GM18499 (cell line): ENCODE results near the gene TMEM115.

Experiments used
- ATAC-seq: cut with Tn5 transposase; IDR thresholded peaks from one replicate; pipeline ENCODE4 v1.9.1; 2021; ENCODE audit warnings: moderate number of reproducible peaks; ENCODE audit not compliant: insufficient read depth, unreplicated experiment

Gene TMEM115

GRCh38 chr3:50354186-50354764, 5.0 kb downstream of the TMEM115 start:
- no peak for ATAC-seq

GRCh38 chr3:50353245-50354004, 5.9 kb downstream of the TMEM115 start:
- ATAC-seq = no peak

- ATAC-seq = no peak
Measured at GRCh38 chr3:50352781-50353180, 6.5 kb downstream of the TMEM115 start.

DNA sequence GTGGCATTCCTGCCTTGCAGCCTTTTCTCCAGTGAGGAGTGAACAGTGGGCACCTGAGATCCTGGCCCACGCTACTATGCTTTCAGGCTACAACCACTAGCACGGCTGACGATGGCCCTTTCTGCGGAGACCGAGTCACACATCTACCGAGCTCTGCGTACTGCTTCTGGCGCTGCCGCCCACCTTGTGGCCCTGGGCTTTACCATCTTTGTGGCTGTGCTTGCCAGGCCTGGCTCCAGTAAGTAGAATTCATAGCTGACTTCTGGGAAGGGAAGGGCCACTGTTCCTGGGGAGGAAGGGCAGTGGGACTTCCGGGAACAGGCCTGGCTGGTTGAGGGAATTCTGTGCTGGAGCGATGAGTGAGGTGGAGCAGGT, 8.0 kb downstream of the TMEM115 start:
- no peak for ATAC-seq

GRCh38 chr3:50350527-50351322, 8.6 kb downstream of the TMEM115 start, which contains the start of the genes CYB561D2 and NPRL2:
CYB561D2 (plus strand) TSS chr3:50350862; CDS start chr3:50351434, 572 bp downstream.
NPRL2 (minus strand) TSS chr3:50350775; CDS start chr3:50350652, 123 bp downstream.
- peak; percentile 44 for ATAC-seq

DNA sequence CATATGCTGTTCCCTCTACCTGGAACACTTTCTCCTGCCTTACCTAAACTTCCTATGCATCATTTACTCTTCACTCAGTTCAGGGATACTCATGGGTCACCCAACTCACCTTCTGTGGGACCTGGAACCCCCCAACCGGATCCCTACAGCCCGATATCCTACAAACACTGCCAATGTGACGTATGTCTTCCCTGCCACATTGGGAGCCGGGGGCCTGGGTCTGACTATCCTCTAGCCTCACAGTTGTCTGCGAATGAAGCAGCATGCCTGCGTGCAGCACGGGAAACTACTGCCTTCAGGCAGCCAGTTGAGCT, 9.2 kb downstream of the TMEM115 start:
- ATAC-seq = no peak

GRCh38 chr3:50347187-50347813, 12.0 kb downstream of the TMEM115 start:
- no peak for ATAC-seq

DNA sequence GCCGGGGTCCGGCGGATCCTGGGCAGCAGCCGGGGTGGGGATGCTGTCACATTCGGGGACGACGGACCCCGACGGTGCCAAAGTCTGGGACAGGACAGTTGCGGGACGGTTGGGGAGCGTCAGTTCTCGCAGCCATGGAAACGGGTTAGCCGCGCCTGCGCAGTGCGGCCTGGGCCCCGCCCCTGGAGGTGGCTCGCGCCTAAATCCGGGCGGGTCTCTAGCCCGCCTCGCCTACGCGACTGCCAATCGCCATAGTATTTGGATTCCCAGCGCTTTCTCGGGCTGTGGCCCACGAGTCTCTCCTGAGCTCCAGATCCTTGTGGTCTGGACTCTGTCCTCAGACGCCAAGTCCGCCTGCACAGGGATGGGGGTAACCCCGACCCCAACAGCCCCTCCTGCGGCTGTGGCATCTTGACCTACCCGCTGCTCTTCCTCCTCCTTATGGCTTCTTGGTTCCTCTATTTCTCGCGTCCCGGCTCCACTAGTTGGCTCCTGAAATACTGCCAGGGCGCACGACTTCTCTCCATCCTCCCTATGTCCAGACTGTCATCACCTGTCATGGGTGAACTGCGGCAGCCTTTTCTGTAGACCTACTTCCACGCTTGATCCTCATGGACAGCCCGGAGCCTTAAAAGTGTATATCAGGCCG, 13.6 kb downstream of the TMEM115 start, which contains the start of gene ZMYND10:
TSS of gene ZMYND10 (minus strand) at position 147 of the 649 bp plus-strand sequence. CDS start 153 bp downstream, outside the sequence.
- ATAC-seq = no peak

DNA sequence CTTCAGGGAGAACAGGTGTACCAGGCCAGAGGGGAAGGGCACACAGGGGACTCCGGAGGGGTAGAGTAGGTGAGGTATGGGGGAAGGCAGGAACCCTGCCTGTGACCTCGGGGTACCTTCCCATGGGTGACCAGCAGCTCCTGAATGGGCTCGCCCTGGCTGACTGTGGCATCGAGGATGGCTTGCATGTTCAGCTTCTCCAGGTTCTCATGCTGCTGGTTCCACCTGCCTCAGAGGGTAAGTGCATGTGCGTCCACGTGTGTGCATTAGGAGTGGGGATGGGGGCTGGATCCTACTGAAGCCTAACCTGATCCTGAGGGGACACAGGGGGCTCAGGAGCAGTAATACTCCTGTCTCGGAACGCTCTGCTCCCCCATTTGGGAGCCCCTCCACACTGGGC, 14.3 kb downstream of the TMEM115 start:
- ATAC-seq = no peak

- no peak for ATAC-seq
Measured at GRCh38 chr3:50342813-50343633, 16.3 kb downstream of the TMEM115 start.

GRCh38 chr3:50341996-50342650, 17.2 kb downstream of the TMEM115 start:
- ATAC-seq = no peak

DNA sequence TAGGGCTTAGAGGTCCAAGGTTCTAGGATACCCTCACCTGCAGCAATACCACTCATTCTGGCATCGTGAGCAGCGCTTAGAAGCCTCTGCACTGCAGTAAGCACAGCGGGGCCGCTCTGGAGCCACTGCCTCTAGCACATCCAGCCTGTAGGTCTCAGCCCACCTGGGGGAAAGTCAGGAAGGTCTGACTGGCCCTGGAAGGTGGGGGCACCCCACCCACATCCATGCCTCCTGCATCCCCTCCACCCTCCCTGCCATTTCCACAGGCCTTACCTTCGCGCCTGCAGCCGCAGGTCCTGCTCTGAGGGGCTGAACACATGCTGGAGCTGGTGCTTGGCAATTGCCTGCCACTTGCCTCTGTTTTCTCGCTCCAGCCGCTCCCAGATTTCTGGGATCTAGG, 17.8 kb downstream of the TMEM115 start:
- no peak for ATAC-seq

- no peak for ATAC-seq
Measured at GRCh38 chr3:50340448-50341329, 18.6 kb downstream of the TMEM115 start, which contains the start of gene RASSF1. RASSF1 (minus strand) TSS chr3:50340836; CDS start chr3:50340805, 31 bp downstream.

DNA sequence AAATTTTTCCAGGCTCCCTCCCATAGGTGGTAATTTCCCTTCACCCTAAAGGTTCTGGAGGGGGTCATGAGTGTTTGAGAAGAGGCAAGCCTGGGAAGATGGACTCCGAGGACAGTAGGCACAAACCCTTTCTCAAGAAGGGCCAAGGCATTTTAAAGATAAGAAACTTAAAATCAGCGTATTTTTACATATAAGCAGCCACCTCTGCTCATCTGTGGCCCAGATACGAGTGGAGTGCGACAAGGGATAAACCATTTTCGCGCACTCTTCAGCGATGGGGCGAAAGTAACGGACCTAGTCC, 19.2 kb downstream of the TMEM115 start:
- no peak for ATAC-seq

DNA sequence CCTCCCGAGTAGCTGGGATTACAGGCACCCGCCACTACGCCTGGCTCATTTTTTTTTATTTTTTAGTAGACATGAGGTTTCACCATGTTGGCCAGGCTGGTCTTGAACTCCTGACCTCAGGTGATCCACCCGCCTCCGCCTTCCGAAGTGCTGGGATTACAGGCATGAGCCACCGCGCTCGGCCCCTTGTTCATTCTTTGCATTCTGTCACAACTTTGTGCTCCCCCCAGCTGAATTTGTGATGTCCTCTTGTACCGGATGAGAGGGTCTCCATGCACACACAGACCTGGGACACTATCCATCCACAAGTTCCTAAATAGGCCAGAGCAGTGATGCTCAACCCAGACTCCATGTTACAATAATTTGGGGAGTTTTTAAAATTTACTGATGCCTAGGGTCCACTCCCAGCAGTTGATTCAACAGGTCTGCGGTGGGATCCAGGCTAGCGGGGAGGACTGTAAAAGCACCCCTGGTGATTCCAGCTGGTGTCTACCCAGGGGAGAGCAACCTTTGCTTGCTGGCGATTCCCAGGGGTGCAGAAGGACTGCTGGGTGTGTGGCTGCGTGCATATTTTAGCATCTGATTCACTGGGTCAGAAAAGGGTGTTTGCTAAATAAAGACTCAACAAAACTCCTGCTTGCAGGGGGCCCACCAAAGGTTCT, 19.7 kb downstream of the TMEM115 start:
- ATAC-seq = no peak

DNA sequence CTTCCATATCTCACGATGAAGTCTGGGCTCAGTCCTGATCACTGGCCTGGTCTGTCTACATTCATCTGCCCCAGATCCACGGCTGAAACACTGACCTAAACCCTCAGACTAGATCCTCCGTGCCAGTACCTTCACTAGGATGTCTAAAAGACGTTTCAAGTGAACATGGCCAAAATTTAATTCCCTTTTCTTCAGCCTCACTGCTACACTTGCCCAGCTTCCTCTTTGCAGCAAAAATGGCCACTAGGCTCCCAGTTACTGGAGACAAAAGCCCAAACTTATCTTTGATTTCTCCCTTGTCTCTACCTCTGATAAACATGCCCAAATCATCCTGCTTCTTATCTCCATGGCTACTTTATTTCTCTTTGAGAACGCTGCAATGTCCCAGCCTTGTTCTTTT, 20.4 kb downstream of the TMEM115 start:
- ATAC-seq = no peak

DNA sequence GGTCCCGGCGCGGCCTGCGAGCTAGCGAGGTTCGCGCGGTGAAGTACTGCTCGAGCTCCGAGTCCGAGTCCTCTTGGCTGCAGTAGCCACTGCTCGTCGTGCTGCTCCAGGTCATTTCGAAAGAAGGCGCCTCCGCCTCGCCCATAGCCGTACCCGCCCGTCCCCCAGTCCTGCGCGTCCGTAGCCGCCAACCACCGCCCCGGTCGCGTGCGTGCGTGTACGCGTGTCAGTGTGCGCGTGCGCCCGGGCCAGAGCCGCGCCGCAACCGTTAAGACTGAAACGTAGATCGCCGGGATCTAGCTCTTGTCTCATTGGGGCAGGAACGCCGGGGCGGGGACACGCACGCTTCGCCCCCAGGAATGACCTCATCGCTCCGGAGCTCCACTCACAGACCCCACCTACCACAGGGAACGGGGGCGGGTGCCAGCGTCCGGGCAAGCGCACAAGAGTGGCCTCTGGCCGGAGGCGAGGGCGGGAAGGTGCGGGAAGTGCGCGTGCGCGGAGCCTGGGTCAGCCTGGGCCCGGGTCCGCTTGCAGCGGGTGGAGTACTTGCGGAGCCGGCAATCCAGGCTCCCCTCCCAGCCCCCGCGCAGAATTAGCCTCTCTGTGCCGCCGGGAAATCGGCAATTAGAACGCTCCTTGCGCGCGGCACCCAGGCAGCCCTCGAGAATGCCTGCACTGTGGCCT, 22.0 kb downstream of the TMEM115 start:
- ATAC-seq = peak; percentile 64
